Testis (tissue), 5 donors: ENCODE data around the gene PLEKHG5. TPM values are rescaled to one million over a fixed set of nuclear protein-coding genes. Genes with fewer than 3 reads are reported as not detected.

ENCODE experiments used
- DNase-seq: peaks from one replicate; pipeline ENCODE4 v3.0.0-alpha.2; 2019
- H3K27ac ChIP-seq, 2 donors: fragments of 200-600 bp; sonication (generic); one replicate each; pipeline ENCODE4 v1.5.1; 2019
- H3K27me3 ChIP-seq: fragments of 200-600 bp; sonication (generic); one replicate; pipeline ENCODE4 v1.5.1; 2019
- H3K36me3 ChIP-seq: fragments of 200-600 bp; sonication (generic); one replicate; pipeline ENCODE4 v1.5.1; 2017; ENCODE audit warnings: low read depth; ENCODE audit errors: missing control alignments
- H3K4me1 ChIP-seq: fragments of 200-600 bp; sonication (generic); one replicate; pipeline ENCODE4 v1.5.1; 2019
- H3K4me3 ChIP-seq, 2 donors: fragments of 200-600 bp; sonication (generic); one replicate each; pipeline ENCODE4 v1.5.1; 2017 to 2019
- H3K9me3 ChIP-seq: fragments of 200-600 bp; sonication (generic); one replicate; pipeline ENCODE4 v1.5.1; 2017
- CTCF ChIP-seq, 3 experiments: fragments of 450-650 bp in 2 of 3; fragments of 200-600 bp in 1 of 3; sonication (generic) in 1 of 3; IDR thresholded peaks; one replicate each; pipeline ENCODE4 v1.5.1; 2016 to 2019; ENCODE audit warnings: antibody characterized with exemption in 3 of 3, mild to moderate bottlenecking in 2 of 3, moderate library complexity in 1 of 3
- POLR2A ChIP-seq: fragments of 450-650 bp; IDR thresholded peaks from one replicate; pipeline ENCODE4 v1.6.1; 2017; ENCODE audit warnings: antibody characterized with exemption, mild to moderate bottlenecking, moderate library complexity
- WGBS, 2 donors: methylation state at CpG; one replicate each; pipeline ENCODE4 v1.1.5; 2018; 5-methylcytosine and 5-hydroxymethylcytosine counted together
- intact Hi-C: fragments of 100-400 bp; cut with DNase I; formaldehyde crosslinking; loops from one replicate; pipeline ENCODE4 v1.15.1; 2023; ENCODE audit warnings: low total_unique reads
- long read RNA-seq, 2 donors: transcript quantifications; one replicate each; lab custom pipeline, GENCODE V29; 2026
- polyA plus RNA-seq: library from polyadenylated mRNA; stranded (reverse); fragments of 350-450 nt; fragmentation: Illumina TruSeq; extraction: RNeasy Lipid Tissue Mini Kit (QIAGEN cat#74804); gene quantifications from one replicate; pipeline ENCODE4 v1.2.3, GENCODE V29; 2014; ENCODE audit warnings: low read depth, low replicate concordance; ENCODE audit not compliant: insufficient read depth
- total RNA-seq, 2 donors: library from RNA; depleted of rRNA; stranded (reverse); fragments of >200 nt; gene quantifications; one replicate each; pipeline ENCODE4 v1.2.3, GENCODE V29; 2016

PLEKHG5 gene
- 10 to 100 TPM; 13.7 to 16.4 TPM for total RNA-seq
- polyA plus RNA-seq = 8.1 TPM
- long read RNA-seq, donor 1, full-length matches to known transcripts = 1 of 1 reads
- long read RNA-seq, donor 1, partial matches to known transcripts = 0 of 1 reads
- long read RNA-seq, donor 1, other reads (novel, unspliced or antisense) = 0 of 1 reads
- long read RNA-seq, donor 2 = 0 reads

- DNase-seq = no peak
- peak within 1 kb of the TSS; percentile 2 to 61 for H3K27ac ChIP-seq
- H3K27me3 ChIP-seq = no peaks in the 10 kb centered on the region
- peaks cover 22% of the 10 kb centered on the region for H3K4me1 ChIP-seq
- 62 to 66% methylated on average over 6 of the region's 6 CpGs for WGBS, 2 donors
- no peaks in the 10 kb centered on the region for H3K36me3 ChIP-seq
- no peak for TF ChIP-seq POLR2A
- no peak for TF ChIP-seq CTCF (IDR thresholded peaks at IDR 0.05)
- H3K9me3 ChIP-seq = no peaks in the 10 kb centered on the region
- intact Hi-C loops = no loop called here
- H3K4me3 ChIP-seq = peak within 1 kb of the TSS; percentile 55 to 66
Measured at GRCh38 chr1:6491480-6491962, at the start of gene PLEKHG5. Gene PLEKHG5, minus strand, starts transcription at chr1:6491667. Its CDS starts 14,096 bp downstream, at chr1:6477571.

- Histone ChIP-seq H3K9me3 (no peaks in the 10 kb centered on the region), H3K4me1 (no peaks in the 10 kb centered on the region), H3K27me3 (no peaks in the 10 kb centered on the region), H3K36me3 (no peaks in the 10 kb centered on the region), H3K27ac (no peak overlapping the region), H3K4me3 (no peak overlapping the region)
- DNase-seq = no peak
- intact Hi-C loops = no loop called here
- TF ChIP-seq POLR2A (no peak), CTCF (IDR thresholded peaks at IDR 0.05) (no peak)
- WGBS, 2 donors = 59 to 60% methylated on average over 3 of the region's 3 CpGs
Measured at GRCh38 chr1:6538956-6539355, 47.5 kb upstream of the PLEKHG5 start.

- 94 to 96% methylated on average over 4 of the region's 5 CpGs for WGBS, 2 donors
- no peaks in the 10 kb centered on the region for H3K9me3 ChIP-seq
- no peak overlapping the region for H3K27ac ChIP-seq
- H3K27me3 ChIP-seq = no peaks in the 10 kb centered on the region
- no peak for DNase-seq
- no peaks in the 10 kb centered on the region for H3K4me1 ChIP-seq
- TF ChIP-seq CTCF (IDR thresholded peaks at IDR 0.05) (no peak), POLR2A (no peak)
- H3K36me3 ChIP-seq = no peaks in the 10 kb centered on the region
- H3K4me3 ChIP-seq = no peak overlapping the region
- intact Hi-C loops = no loop called here
Measured at GRCh38 chr1:6536291-6536690, 44.8 kb upstream of the PLEKHG5 start.

GRCh38 chr1:6535214-6535613, 43.7 kb upstream of the PLEKHG5 start:
- Histone ChIP-seq H3K27ac (no peak overlapping the region), H3K27me3 (no peaks in the 10 kb centered on the region), H3K36me3 (no peaks in the 10 kb centered on the region), H3K4me1 (no peaks in the 10 kb centered on the region), H3K4me3 (no peak overlapping the region), H3K9me3 (no peaks in the 10 kb centered on the region)
- no peak for TF ChIP-seq POLR2A
- TF ChIP-seq CTCF (IDR thresholded peaks at IDR 0.05) = no peak
- 85 to 87% methylated on average over 4 of the region's 4 CpGs for WGBS, 2 donors
- intact Hi-C loops = no loop called here
- DNase-seq = no peak

- intact Hi-C loops = no loop called here
- Histone ChIP-seq H3K4me3 (no peak overlapping the region), H3K9me3 (no peaks in the 10 kb centered on the region), H3K27me3 (no peaks in the 10 kb centered on the region), H3K27ac (no peak overlapping the region), H3K4me1 (no peaks in the 10 kb centered on the region), H3K36me3 (no peaks in the 10 kb centered on the region)
- DNase-seq = no peak
- WGBS, 2 donors = 90 to 92% methylated on average over 8 of the region's 8 CpGs
- no peak for TF ChIP-seq CTCF (IDR thresholded peaks at IDR 0.05)
- TF ChIP-seq POLR2A = no peak
Measured at GRCh38 chr1:6534248-6534822, 42.9 kb upstream of the PLEKHG5 start.
